HG03442 (cell line): ENCODE measurements around the gene SYT1.

Experiments used
- ATAC-seq: cut with Tn5 transposase; IDR thresholded peaks from one replicate; pipeline ENCODE4 v1.9.1; 2021; ENCODE audit warnings: mild to moderate bottlenecking, moderate library complexity; ENCODE audit not compliant: unreplicated experiment

SYT1 gene

GRCh38 chr12:78891646-78892353 is 27.2 kb downstream of the SYT1 start:
- no peak for ATAC-seq

GRCh38 chr12:78898416-78898815 is 33.8 kb downstream of the SYT1 start:
- no peak for ATAC-seq

GRCh38 chr12:78914859-78915331 is 50.3 kb downstream of the SYT1 start:
- ATAC-seq, result no peak

GRCh38 chr12:78916845-78917480 is 52.4 kb downstream of the SYT1 start:
- ATAC-seq, result no peak

- ATAC-seq, result no peak
These were observed 52.9 kb downstream of the SYT1 start for GRCh38 chr12:78917513-78917912.

GRCh38 chr12:78918268-78918667 is 53.7 kb downstream of the SYT1 start:
- ATAC-seq, result no peak

- ATAC-seq, result no peak
These were observed 63.9 kb downstream of the SYT1 start for GRCh38 chr12:78928200-78929074.

- no peak for ATAC-seq
These were observed 64.5 kb downstream of the SYT1 start for GRCh38 chr12:78929075-78929418.

GRCh38 chr12:78931466-78931990 is 67.0 kb downstream of the SYT1 start:
- no peak for ATAC-seq

GRCh38 chr12:78933014-78933413 is 68.4 kb downstream of the SYT1 start:
- ATAC-seq, result no peak

- no peak for ATAC-seq
These were observed 73.9 kb downstream of the SYT1 start for GRCh38 chr12:78938341-78939084.

GRCh38 chr12:78949532-78949931 is 85.0 kb downstream of the SYT1 start:
- ATAC-seq, result no peak

- no peak for ATAC-seq
These were observed 87.4 kb downstream of the SYT1 start for GRCh38 chr12:78951803-78952551.

- no peak for ATAC-seq
These were observed 88.0 kb downstream of the SYT1 start for GRCh38 chr12:78952552-78952929.

GRCh38 chr12:78958941-78959340 is 94.4 kb downstream of the SYT1 start:
- ATAC-seq, result no peak

GRCh38 chr12:78959556-78959955 is 95.0 kb downstream of the SYT1 start:
- no peak for ATAC-seq

GRCh38 chr12:78961171-78961570 is 96.6 kb downstream of the SYT1 start:
- no peak for ATAC-seq

- ATAC-seq, result no peak
These were observed 99.1 kb downstream of the SYT1 start for GRCh38 chr12:78963439-78964227.

- ATAC-seq, result no peak
These were observed 99.9 kb downstream of the SYT1 start for GRCh38 chr12:78964521-78964920.
